T-helper 1 cell treated with Interleukin-12 subunit alpha and Interleukin-12 subunit beta and Interleukin-4 antibody, amounts not matched to agents 30 ng/mL and 1 ng/mL, for 36 hours (primary cell): ENCODE measurements around the gene RASSF1. TPM values are rescaled to one million over a fixed set of nuclear protein-coding genes. Genes with fewer than 3 reads are reported as not detected.

ENCODE experiments used
- intact Hi-C: fragments of 100-400 bp; cut with micrococcal nuclease; formaldehyde crosslinking; loops from one replicate; pipeline ENCODE4 v1.15.1; 2024
- total RNA-seq: library from RNA; stranded (reverse); gene quantifications from 2 replicates; pipeline ENCODE4 v1.2.3, GENCODE V29; 2022

RASSF1 gene
- total RNA-seq, 1 donor from 2014 or later = 70.3 TPM

DNA sequence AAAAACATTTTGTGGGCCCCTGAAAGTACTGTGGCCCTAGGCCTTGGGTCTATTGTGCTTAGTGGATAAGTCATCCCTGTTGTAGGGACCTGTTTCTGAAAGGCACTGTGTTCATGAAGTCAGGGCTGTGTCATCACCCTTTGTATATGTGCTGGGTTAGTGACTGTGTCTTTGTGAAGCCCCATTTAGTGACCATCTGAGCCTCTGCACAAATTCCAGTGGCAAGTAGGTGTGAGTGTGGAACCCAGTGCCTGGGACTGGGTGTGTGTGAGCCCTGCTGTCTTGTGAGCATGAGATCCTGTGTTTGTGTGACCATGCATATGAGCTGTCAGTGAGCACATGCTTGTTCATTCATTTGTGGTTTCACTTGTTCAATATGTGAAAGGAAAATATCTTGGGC lies 36.0 kb downstream of the RASSF1 start:
- intact Hi-C loops = no loop called here

DNA sequence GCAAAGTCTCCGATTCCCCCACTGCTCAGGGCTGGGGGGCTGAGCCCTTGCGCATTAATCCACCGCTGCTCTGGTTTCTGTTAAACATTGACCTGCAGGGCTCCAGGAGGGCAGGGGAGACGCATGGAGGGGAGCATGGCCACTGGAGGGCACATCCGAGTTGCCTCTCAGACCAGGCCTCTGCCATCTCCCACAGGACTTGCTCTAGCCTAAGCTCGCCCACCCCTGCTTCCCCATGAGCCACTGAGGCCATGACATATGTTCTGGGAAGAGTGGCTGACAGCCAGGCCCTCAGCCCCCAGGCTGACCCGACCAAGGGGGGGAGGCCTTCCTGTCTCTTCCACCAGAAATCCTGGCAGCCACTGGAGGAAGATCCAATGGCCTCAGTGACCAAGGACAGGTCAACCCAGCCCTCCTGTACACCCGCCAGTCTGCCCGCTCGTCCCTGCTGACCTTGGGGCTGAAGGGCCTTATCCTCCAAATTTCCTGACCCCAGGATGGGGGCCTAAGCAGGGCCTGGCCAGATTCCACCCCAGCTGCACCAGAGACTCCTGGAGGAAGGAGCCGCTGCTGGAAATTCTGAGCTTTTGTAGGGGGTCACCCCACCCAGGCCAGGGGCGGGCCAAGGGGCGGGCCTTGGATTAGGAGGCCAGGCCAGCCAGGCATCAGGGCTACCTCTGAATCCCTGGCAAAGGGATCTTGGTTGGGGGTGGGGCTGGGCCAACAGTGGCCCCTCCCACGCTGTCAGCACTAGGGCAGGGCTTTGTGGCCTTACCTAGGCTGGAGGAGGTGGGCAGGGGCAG lies 37.4 kb downstream of the RASSF1 start, which contains the start of gene HYAL1:
TSS of gene HYAL1 (minus strand) at position 562 of the 803 bp plus-strand sequence. CDS start 618 bp downstream, outside the sequence.
- intact Hi-C loops = no loop called here

DNA sequence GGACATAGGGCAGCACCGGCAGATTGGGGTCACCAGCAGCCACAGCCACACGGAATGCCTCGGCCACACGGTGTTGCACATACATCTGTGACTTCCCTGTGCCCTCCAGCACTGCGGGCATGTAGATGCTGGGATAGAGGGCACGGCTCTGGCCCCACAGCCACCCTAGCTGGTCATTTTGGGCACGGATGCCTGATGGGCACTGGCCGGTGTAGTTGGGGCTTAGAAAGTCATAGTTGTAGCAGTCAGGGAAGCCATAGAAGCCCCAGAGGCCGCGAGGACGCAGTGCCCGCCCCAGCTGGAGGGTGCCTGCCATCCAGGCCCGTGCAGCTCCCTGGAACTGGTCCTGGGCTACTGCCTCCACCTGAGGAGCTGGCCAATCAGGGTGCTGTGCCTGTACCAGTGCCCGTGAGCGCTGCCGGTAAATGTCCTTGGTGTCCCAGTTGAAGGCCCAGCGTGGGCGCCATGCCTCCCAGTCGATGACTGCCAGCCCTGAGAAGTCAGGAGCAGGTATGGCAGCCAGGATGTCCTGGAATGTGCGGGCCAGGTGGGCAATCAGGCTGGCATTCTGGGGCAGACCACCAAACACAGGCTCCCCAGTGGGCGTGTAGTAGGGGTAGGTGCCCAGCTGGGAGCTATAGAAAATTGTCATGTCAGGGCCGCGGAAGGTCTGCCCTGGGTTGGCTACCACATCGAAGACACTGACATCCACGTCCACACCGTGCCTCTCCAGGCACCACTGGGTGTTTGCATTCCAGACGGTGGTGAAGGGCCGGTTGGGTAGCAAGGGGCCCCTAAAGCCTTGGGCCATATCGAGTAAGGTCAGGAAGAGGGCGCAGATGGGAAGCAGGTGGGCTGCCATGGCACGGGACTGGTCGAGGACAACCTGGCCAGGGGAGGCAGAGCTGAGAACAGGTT lies 38.3 kb downstream of the RASSF1 start:
- intact Hi-C loops = no loop called here

DNA sequence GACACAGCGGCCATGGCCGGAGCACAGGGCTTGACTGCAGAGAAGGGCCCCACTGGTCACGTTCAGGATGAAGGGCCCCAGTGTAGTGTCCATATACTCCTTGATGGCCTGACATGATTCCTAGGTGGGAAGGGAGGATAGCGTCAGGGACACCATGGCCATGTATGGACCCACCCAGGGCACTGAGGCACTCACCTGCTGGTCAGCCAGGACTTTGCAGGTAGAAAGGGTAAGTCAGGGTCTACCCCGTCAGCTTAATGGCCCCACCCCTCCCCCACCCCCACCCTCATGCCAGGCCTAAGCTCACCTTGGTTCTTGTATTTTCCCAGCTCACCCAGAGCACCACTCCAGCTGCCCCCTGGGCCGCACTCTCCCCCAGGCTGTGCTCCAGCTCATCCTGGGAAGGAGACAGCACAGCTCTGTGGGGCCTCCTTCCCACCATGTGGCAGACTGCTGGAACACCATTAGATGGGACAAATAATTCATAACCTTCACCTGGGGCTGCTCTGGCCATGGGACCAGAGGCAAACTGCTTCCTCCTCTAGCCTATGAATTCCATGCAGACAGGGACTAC lies 39.9 kb downstream of the RASSF1 start:
- intact Hi-C loops = loop anchor here (1.0 kb wide), 2 partner anchors 8 to 10 kb away; partner anchors contain the start of gene IFRD2

DNA sequence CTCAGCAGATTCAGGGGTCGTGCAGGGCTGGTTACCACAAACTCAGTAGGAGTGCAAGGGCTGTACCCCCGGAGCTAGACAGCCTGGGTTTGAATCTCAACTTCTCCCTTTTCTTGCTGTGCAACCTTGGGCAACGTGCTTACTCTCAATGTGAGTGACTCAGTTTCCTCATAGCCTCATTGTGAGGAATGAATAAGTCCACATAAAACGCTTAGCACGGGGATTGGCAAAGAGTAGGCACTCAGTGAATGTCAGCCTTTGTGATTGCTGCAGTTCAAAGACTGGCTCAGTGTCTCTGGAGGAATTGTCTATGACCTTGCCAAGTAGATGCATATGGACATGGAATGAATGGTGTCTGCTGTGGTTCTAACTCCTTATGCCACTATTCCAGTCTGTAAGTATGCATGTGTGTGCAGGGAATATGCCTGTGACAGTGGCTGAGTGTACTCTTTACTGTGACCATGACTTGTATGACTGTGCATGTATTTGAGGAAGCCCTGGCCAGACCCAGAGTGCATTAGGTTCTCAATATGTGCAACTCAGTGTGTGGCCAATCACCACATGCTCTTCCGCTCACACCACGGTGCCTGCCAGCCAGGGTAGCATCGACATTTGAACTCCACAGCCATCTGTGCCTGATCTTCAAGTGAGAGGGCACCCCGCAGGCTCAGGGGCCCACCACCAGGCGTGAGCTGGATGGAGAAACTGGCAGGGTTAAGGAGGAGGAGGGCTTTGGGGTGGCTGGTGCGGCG lies 40.5 kb downstream of the RASSF1 start:
- intact Hi-C loops = loop anchor here (1.0 to 10.0 kb wide), 29 partner anchors 8 to 1859 kb away; partner anchors contain the start of genes AMIGO3, APEH, ARIH2 and CCDC51

DNA sequence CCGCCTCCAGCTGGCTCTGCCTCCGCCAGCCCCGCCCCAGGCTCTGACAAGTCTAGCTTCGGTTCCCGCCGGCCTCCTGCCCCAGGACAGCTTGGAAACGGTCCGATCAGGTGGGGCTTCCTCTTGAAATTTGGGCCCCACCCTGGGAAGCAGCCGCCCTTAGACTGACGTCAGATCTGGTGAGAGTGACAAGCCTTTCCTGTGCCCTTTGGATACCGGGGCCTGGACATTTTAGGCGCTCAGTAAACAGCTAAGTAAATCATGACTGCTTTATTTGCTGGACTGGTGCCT lies 41.1 kb downstream of the RASSF1 start:
- intact Hi-C loops = loop anchor here (1.0 to 10.0 kb wide), 27 partner anchors 22 to 1859 kb away; partner anchors contain the start of genes AMIGO3, APEH, ARIH2 and CCDC51

DNA sequence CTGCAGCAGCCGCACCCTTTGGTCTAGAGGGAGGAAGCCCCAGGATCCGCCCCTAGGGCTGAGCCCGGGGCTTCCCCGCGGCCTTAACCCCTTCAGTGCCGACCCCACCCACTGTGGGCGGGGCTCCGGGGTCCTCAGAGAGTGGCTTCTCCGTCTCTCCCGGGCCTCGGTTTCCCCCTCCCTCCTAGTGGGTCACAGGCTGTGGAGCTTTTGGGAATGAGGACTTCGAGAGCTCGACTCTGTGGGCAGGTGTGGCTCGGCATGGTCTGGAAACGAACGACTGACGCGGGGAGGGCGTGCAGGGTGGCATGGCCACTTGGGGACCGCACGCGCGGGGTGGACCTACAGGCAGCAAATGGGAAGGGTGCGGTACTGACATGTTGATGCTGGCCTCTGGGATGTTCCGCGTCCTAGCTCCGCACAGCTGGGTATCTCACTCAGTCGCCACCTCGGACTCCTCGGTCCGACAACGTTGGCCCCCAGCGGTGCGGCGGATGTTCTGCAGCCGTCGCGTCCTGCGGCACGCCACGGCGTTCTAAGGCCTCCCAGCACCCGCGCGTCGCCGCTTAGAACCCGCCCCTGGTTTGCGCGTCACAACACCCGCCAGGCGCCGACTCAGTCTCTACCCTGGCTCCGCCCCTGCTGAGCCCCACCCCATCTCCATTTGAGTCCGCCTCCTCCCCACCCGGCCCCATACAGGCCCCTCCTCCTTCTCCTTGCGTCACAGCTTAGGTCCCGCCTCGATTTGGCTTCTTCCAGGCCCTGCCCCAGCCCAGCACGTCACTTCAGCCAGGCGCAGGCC lies 41.6 kb downstream of the RASSF1 start, which contains the start of the genes HYAL3 and NAA80:
TSS of gene HYAL3 (minus strand) at position 570 of the 802 bp plus-strand sequence. CDS start 3,803 bp downstream, outside the sequence.
TSS of gene NAA80 (minus strand) at position 570 of the 802 bp plus-strand sequence. CDS start 1,942 bp downstream, outside the sequence.
- intact Hi-C loops = loop anchor here (1.0 to 10.0 kb wide), 28 partner anchors 22 to 1858 kb away; partner anchors contain the start of genes AMIGO3, APEH, ARIH2 and CCDC51

DNA sequence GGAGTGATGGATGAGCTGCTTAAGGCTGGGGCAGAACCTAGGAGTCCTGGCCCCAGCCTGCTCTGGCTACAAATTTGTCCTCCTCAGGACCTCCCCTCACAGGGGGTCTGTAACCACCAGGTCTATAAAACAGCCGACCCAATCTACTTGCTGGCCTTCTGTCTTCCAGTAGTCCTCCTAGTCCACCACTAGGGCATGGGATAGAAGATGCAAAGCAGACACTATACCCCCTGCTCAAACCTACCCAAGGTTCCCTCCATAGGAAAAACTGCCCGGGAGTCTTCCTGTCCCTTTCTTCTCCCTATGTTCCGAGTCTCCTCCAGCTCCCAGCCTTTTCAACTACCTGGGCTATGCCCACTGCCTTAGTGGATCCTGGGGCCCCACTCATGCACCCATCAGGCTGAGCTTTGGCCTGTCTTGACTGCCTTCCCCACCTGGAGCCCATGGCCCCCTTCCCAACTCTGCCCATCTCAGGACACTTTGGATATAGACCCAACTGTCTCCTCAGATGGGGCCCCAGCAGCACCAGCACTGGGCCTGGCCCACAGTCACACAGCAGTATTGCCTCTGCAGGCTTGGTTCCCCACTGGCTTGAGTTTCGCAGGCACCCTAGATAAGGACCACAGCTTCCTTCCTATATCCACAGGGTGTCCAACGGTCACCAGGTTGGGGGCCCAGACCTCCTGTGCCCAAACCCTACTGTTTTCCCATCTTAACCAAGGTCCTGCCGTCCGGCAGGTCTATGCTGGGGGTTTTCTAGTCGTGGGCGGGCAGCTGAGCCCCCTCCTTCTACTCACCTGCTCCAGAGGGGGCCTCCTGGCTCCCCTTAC lies 42.5 kb downstream of the RASSF1 start:
- intact Hi-C loops = loop anchor here (1.0 to 10.0 kb wide), 13 partner anchors 67 to 1857 kb away; partner anchors contain the start of genes ARIH2, CCDC51, CISH and DAG1

DNA sequence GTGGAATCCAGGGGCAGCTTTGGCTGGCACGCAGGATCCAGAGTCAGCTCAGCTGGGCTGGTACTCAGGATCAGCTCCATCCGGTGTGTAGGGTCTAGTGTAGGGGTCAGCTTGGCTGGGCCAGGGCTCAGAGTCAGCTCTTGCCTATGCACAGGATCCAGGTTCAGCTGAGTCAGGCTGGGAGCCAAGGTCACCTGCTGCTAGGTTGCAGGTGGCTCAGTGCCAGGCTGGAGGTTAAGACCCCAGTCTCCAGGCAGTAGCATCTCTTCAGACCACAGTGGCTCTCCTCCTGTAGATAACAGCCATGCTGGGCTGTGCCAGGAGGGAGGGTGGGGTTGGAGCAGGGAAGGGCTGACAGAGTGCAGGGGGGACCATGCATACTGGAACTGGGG lies 43.3 kb downstream of the RASSF1 start:
- intact Hi-C loops = loop anchor here (5.0 to 10.0 kb wide), 5 partner anchors 440 to 1380 kb away; partner anchors contain the start of genes ARIH2, DAG1, IMPDH2 and NDUFAF3

DNA sequence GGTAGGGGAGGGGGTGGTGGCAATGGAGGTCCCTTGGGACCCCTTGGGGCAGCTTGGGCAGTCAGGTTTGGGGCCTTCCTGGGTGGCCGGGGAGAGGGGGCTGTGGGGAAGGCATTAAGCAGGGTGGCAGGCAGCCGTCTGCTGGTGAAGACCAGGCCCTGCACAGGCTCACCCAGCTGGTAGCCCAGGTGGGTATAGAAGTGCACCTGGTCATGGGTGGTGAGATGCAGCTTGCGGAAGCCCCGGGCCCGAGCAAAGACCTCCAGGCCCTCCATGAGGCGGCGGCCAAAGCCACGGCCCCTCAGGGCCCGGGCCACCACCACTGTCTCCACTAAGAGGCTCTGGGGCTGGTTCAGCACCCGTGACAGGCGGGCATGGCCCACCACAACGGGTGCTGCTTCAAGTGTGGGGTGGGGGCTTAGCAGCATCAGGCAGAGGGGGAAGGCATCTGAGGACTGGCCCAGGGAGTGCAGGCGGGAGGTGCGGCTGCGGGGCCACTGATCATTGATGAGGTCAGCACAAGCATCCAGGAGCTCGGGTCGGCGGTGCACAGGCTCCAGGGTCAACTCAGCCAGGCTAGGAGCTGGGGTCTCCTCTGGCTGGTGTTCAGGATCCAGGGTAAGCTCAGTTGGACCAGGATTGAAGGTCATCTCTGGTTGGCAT lies 43.8 kb downstream of the RASSF1 start:
- intact Hi-C loops = loop anchor here (5.0 to 10.0 kb wide), 5 partner anchors 440 to 1380 kb away; partner anchors contain the start of genes ARIH2, DAG1, IMPDH2 and NDUFAF3

DNA sequence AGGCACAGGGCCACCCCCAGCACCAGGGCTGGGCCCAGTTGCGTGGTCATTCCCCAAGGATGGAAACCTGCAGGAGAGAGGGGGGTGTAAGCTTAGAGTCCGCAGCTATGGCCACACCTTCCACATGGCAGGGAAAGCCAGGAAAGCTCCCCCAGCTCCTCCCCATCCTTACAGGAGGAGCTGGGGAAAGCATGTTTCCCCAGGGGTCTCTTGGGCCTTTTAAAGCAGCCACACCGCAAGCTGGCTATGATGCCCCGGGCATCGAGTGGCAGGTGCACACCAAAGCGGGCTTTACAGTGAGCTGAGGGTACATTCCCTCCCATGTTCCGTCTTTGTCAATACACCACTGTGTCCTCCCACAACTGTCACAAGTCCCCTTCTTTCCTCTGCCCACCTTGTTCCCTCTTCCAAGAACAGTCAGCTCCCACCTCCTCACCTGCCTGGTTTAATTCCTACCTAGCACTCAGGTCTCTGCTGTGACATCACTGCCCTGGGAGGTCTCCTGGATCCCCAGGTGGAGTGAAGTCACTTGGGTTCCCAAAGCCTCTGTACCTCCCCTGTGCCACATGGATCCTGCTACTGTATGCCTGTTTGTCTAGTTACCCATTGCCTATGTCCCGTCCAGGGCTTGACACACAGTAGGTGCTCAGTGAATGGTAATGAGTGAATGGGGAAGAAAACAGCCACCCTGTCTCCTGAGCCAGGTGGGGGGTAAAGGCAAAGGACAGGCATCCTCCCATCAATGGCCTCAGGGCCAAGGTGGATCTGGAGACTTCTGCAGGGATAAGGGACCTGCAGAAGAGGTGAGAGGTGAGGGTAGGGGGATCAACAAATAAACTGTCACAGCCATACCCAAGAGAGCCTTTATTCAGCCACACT lies 44.8 kb downstream of the RASSF1 start:
- intact Hi-C loops = loop anchor here (5.0 to 10.0 kb wide), 5 partner anchors 438 to 1378 kb away; partner anchors contain the start of genes ARIH2, DAG1, IMPDH2 and NDUFAF3

DNA sequence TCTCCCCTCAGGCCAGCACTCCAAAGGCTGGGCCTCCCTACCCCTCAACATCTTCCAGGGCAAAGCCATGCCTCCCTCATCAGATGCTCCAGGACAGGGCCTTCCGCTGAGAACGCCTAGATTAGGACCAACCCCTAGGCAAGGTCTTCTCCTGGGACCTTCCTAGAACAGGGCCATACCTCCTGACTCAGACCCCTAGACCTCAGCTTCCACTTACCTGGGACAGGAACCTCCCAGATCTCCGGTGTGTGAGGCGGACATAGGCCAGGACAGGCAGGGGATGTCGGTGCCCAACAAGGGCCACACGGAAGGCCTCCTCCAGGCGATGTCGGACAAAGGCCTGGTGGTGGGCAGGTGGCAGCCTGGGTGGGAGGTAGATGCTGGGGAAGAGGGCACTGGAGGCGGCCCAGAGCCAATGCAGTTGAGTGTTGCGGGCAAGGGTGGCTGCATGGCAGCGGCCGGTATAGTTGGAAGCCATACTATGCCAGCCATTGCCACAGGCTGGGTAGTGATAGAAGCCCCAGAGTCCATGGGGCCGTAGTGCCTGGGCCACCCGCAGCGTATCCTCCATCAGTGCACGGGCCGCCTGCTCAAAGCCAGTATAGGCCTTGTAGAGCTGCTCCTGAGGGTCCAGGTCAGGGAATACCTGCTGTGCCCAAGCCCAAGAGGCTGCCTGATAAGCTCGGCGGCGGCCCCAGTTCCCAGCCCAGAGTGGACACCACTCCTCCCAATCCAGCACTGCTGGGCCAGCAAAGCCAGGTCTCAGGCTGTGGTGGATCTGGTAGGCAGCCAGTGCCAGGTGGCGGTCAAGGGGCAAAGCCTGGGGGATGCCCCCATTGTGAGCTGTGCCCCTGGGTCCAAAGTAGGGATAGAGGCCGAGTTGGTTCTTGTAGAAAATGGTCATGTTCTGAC lies 45.9 kb downstream of the RASSF1 start:
- intact Hi-C loops = loop anchor here (5.0 to 10.0 kb wide), 5 partner anchors 437 to 1377 kb away; partner anchors contain the start of genes ARIH2, DAG1, IMPDH2 and NDUFAF3

DNA sequence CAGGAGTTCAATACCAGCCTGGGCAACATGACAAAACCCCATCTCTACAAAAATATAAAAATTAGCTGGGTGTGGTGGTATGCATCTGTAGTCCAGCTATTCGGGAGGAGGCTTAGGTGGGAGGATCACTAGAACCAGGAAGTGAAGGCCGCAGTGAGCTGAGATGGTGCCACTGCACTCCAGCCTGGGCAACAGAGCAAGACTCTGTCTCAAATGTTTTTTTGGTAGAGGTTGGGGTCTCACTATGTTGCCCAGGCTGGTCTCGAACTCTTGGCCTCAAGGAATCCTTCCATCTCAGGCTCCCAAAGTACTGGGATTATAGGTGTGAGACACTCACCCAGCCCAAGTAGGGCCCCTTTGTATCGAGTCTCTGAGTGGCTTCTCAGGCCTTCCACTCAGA lies 46.5 kb downstream of the RASSF1 start:
- intact Hi-C loops = loop anchor here (10.0 kb wide), 2 partner anchors 819 to 1269 kb away; partner anchors contain the start of genes DAG1, IMPDH2 and NDUFAF3

DNA sequence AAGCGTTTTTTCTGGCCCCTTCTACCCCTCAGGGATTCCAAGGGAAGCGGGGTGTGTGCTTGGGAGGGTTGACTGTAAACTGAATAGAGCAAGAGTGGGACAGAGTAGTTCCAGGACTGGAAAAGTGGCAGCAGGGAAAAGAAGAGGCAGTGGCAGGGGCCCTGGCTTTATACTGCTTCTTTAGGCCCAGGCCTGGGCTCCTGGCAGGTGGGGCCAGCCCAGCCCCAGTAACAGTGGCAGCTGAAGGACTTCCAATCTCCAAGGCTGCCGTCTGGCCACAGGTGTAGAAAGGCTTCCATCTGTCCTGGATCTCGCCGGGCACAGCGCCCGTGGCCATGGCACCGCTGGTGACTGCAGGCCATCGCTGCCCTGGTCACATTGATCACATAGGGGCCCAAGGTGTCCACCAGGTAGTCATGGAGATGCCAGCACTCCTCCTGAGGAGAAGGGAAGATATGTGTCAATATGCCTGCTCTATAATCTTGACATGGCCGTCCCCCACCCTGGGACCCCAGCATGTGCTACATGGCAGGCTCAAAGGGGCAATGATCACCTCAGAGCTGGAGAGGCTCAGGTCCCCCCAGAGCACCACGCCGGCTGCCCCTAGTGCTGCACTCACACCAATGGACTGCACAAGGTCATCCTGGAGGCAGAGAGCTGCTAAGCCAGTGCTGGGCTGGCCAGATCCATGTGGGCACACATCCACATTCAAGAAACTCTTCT lies 47.4 kb downstream of the RASSF1 start:
- intact Hi-C loops = loop anchor here (10.0 kb wide), 2 partner anchors 818 to 1268 kb away; partner anchors contain the start of genes DAG1, IMPDH2 and NDUFAF3
